Mammary epithelial cell (primary cell): Measurements from ENCODE around the gene ABCA3.

Experiments used
- EZH2 ChIP-seq: IDR thresholded peaks from 2 replicates; pipeline ENCODE4 v1.6.1; 2012; ENCODE audit warnings: low read length, inconsistent platforms, borderline replicate concordance
- TF ChIP-seq, protein P1 (sequence below), 2 donors: IDR thresholded peaks in 1 of 2; conservative IDR thresholded peaks in 1 of 2; 2 replicates each; pipeline ENCODE4 v1.5.1; 2011 to 2012; ENCODE audit warnings: inconsistent platforms in 2 of 2, low read length in 2 of 2, mild to moderate bottlenecking in 2 of 2, control low read depth in 1 of 2, low read depth in 1 of 2; ENCODE audit not compliant: insufficient read depth in 1 of 2; ENCODE audit errors: extremely low read depth in 1 of 2

DNA sequence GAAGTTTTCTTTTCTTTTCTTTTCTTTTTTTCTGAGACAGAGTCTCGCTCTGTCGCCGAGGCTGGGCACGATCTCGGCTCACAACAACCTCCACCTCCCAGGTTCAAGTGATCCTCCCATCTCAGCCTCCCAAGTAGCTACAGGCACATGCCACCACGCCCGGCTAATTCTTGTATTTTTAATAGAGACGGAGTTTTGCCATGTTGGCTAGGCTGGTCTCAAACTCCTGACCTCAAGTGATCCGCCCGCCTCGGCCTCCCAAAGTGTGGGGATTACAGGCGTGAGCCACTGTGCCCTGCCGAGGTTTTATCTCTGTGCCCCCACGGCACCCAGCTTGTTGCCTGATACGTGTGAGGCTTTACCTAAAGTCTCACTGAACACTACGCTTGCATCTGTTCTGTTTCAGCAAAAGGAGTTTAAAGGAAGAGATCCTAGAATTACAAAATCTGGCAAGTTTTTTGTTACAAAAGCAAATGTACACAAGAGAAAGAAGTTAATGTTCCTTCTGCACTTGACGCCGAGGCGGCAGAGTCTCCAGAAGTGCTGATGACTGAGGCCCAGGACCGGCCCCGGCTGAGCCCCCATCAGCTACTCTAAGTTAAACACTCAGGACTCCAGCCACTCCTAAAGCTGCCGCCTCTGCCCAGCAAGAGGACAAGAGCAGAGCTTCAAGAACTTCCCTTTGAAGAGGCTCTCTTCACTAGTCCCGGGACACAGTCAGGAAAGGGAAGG lies 9.2 kb downstream of the ABCA3 start:
- TF ChIP-seq, protein P1, sequence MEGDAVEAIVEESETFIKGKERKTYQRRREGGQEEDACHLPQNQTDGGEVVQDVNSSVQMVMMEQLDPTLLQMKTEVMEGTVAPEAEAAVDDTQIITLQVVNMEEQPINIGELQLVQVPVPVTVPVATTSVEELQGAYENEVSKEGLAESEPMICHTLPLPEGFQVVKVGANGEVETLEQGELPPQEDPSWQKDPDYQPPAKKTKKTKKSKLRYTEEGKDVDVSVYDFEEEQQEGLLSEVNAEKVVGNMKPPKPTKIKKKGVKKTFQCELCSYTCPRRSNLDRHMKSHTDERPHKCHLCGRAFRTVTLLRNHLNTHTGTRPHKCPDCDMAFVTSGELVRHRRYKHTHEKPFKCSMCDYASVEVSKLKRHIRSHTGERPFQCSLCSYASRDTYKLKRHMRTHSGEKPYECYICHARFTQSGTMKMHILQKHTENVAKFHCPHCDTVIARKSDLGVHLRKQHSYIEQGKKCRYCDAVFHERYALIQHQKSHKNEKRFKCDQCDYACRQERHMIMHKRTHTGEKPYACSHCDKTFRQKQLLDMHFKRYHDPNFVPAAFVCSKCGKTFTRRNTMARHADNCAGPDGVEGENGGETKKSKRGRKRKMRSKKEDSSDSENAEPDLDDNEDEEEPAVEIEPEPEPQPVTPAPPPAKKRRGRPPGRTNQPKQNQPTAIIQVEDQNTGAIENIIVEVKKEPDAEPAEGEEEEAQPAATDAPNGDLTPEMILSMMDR (conservative IDR thresholded peaks at IDR 0.05 in 1 of 2, IDR thresholded peaks at IDR 0.05 in 1 of 2; ENCODE audit: extremely low read depth in 1 of 2, insufficient read depth in 1 of 2, low read depth in 1 of 2, low read length in 2 of 2) = no peak
- no peak for TF ChIP-seq EZH2
